ENCODE results near the gene HHAT. TPM values are rescaled to one million over a fixed set of nuclear protein-coding genes. Genes with fewer than 3 reads are reported as not detected.

HHAT gene
- total RNA-seq, 4 donors from 2014 or later = 0.31 to 0.33 (median 0.33) TPM; not detected in 1

GRCh38 chr1:210303391-210303790, 25.3 kb upstream of the HHAT start:
- intact Hi-C loops (cut with DNase I; ENCODE audit: low total_unique reads) (no loop called here), in situ Hi-C loops (cut with MboI; ENCODE audit: low sequenced_read_pairs in 4 of 4) (loop anchor here (25.0 kb wide), 1 partner anchor 441 kb away; no protein-coding TSS in a partner anchor)
- no peak for ATAC-seq
- TF ChIP-seq POLR2A (IDR thresholded peaks at IDR 0.05) (no peak), CTCF (IDR thresholded peaks at IDR 0.05 in 4 of 5, conservative IDR thresholded peaks at IDR 0.05 in 1 of 5) (no peak)
- H3K4me3 ChIP-seq = no peak overlapping the region
- no peaks in the 10 kb centered on the region for H3K9me3 ChIP-seq
- no peaks in the 10 kb centered on the region for H3K27me3 ChIP-seq
- peaks cover 25% of the 10 kb centered on the region in 2 donors for H3K4me1 ChIP-seq
- DNase-seq = no peak
- H3K36me3 ChIP-seq = no peaks in the 10 kb centered on the region
- H3K27ac ChIP-seq = no peak overlapping the region

GRCh38 chr1:210310562-210311153, 18.0 kb upstream of the HHAT start:
- Histone ChIP-seq H3K4me1 (no peaks in the 10 kb centered on the region), H3K4me3 (peak overlapping the region in 2 of 4 donors; percentile 47 to 49), H3K27me3 (no peaks in the 10 kb centered on the region), H3K9me3 (no peaks in the 10 kb centered on the region), H3K27ac (peak overlapping the region in 2 of 4 donors; percentile 19 to 63), H3K36me3 (no peaks in the 10 kb centered on the region)
- in situ Hi-C loops (cut with MboI; ENCODE audit: low sequenced_read_pairs in 4 of 4) (loop anchor here (5.0 to 25.0 kb wide), 4 partner anchors 163 to 448 kb away; no protein-coding TSS in a partner anchor), intact Hi-C loops (cut with DNase I; ENCODE audit: low total_unique reads) (loop anchor here (1.0 to 5.0 kb wide), 4 partner anchors 18 to 450 kb away; no protein-coding TSS in a partner anchor)
- DNase-seq (no peak), ATAC-seq (no peak)
- TF ChIP-seq CTCF (IDR thresholded peaks at IDR 0.05 in 4 of 5, conservative IDR thresholded peaks at IDR 0.05 in 1 of 5) (no peak), POLR2A (IDR thresholded peaks at IDR 0.05) (no peak)

- in situ Hi-C loops (cut with MboI; ENCODE audit: low sequenced_read_pairs in 4 of 4) = loop anchor here (5.0 to 25.0 kb wide), 4 partner anchors 165 to 450 kb away; no protein-coding TSS in a partner anchor
- Histone ChIP-seq H3K4me3 (peak overlapping the region in 3 of 4 donors; percentile 34 to 49 (median 47)), H3K27ac (peak overlapping the region; percentile 19 to 65 (median 58))
Observed at GRCh38 chr1:210311726-210312493, 16.8 kb upstream of the HHAT start.

GRCh38 chr1:210313046-210313595, 15.6 kb upstream of the HHAT start:
- no peak for DNase-seq
- Histone ChIP-seq H3K27me3 (no peaks in the 10 kb centered on the region), H3K36me3 (no peaks in the 10 kb centered on the region), H3K4me3 (no peak overlapping the region), H3K4me1 (no peaks in the 10 kb centered on the region), H3K27ac (no peak overlapping the region), H3K9me3 (no peaks in the 10 kb centered on the region)
- intact Hi-C loops (cut with DNase I; ENCODE audit: low total_unique reads) = loop anchor here (5.0 kb wide), 1 partner anchor 71 kb away; no protein-coding TSS in a partner anchor
- TF ChIP-seq POLR2A (IDR thresholded peaks at IDR 0.05) (no peak), CTCF (IDR thresholded peaks at IDR 0.05 in 4 of 5, conservative IDR thresholded peaks at IDR 0.05 in 1 of 5) (no peak)
- ATAC-seq = no peak
- in situ Hi-C loops (cut with MboI; ENCODE audit: low sequenced_read_pairs in 4 of 4) = loop anchor here (5.0 to 25.0 kb wide), 4 partner anchors 166 to 451 kb away; no protein-coding TSS in a partner anchor

More at GRCh38 chr1:210311726-210312493, 16.8 kb upstream of the HHAT start:
- Histone ChIP-seq H3K9me3 (no peaks in the 10 kb centered on the region), H3K27me3 (no peaks in the 10 kb centered on the region), H3K4me1 (no peaks in the 10 kb centered on the region), H3K36me3 (no peaks in the 10 kb centered on the region)
- ATAC-seq (peak; percentile 31 to 45), DNase-seq (no peak)
- TF ChIP-seq CTCF (IDR thresholded peaks at IDR 0.05 in 4 of 5, conservative IDR thresholded peaks at IDR 0.05 in 1 of 5) (no peak), POLR2A (IDR thresholded peaks at IDR 0.05) (no peak)
- intact Hi-C loops (cut with DNase I; ENCODE audit: low total_unique reads) = loop anchor here (1.0 to 5.0 kb wide), 4 partner anchors 20 to 451 kb away; no protein-coding TSS in a partner anchor

All from gastrocnemius medialis (tissue), 4 donors.